HFF-Myc (cell line): ENCODE measurements around the gene CLHC1.

ENCODE experiments used
- DNase-seq: peaks from one replicate; pipeline ENCODE4 v3.0.0-alpha.2; 2011; ENCODE audit warnings: low read depth; ENCODE audit errors: extremely low read depth
- H3K4me3 ChIP-seq: replicated peaks from 2 replicates; pipeline ENCODE4 v1.5.1; 2011; ENCODE audit warnings: low read depth, mild to moderate bottlenecking, control low read depth, low read length
- CTCF ChIP-seq: IDR thresholded peaks from 2 replicates; pipeline ENCODE4 v1.5.1; 2012; ENCODE audit warnings: mild to moderate bottlenecking, low read depth, low read length, control low read depth; ENCODE audit errors: missing control alignments

The CLHC1 gene

GRCh38 chr2:55175254-55176093 lies 56.6 kb downstream of the CLHC1 start:
- DNase-seq: no peak
- no peak overlapping the region for H3K4me3 ChIP-seq
- TF ChIP-seq CTCF: peak; percentile 33

- H3K4me3 ChIP-seq: no peak overlapping the region
- no peak for TF ChIP-seq CTCF
- DNase-seq: no peak
Measured at GRCh38 chr2:55173438-55174054, 58.5 kb downstream of the CLHC1 start.

GRCh38 chr2:55169915-55170314 lies 62.2 kb downstream of the CLHC1 start:
- H3K4me3 ChIP-seq: no peak overlapping the region
- no peak for TF ChIP-seq CTCF
- no peak for DNase-seq

GRCh38 chr2:55169359-55169758 lies 62.7 kb downstream of the CLHC1 start:
- DNase-seq: no peak
- no peak for TF ChIP-seq CTCF
- no peak overlapping the region for H3K4me3 ChIP-seq

- no peak for DNase-seq
- H3K4me3 ChIP-seq: no peak overlapping the region
- TF ChIP-seq CTCF: peak; percentile 72
Measured at GRCh38 chr2:55168221-55169154, 63.6 kb downstream of the CLHC1 start.

GRCh38 chr2:55165626-55166025 lies 66.5 kb downstream of the CLHC1 start:
- H3K4me3 ChIP-seq: no peak overlapping the region
- DNase-seq: no peak
- TF ChIP-seq CTCF: no peak
